Muscle layer of duodenum (tissue), 2 donors: Measurements from ENCODE around the gene INVS.
"Not testable (repeated sequence)": the region's sequence is repeated elsewhere in the genome, so short reads cannot be mapped to it uniquely, and the experiment has no call there.

Experiments used
- H3K27ac ChIP-seq: one replicate; pipeline ENCODE4 v1.7.0; 2013; ENCODE audit warnings: mild to moderate bottlenecking, low read length
- H3K27me3 ChIP-seq: one replicate; pipeline ENCODE4 v1.7.0; 2013; ENCODE audit warnings: low read depth, mild to moderate bottlenecking, control low read depth, low read length
- H3K36me3 ChIP-seq, 2 donors: one replicate each; pipeline ENCODE4 v1.7.0; 2013; ENCODE audit warnings: low read length in 2 of 2, control low read depth in 1 of 2, mild to moderate bottlenecking in 1 of 2; ENCODE audit not compliant: insufficient read depth in 2 of 2, control insufficient read depth in 1 of 2
- H3K4me1 ChIP-seq, 2 donors: one replicate each; pipeline ENCODE4 v1.7.0; 2013; ENCODE audit warnings: low read length in 2 of 2, mild to moderate bottlenecking in 2 of 2, control low read depth in 1 of 2, moderate library complexity in 1 of 2; ENCODE audit not compliant: insufficient read depth in 2 of 2, control insufficient read depth in 1 of 2
- H3K4me3 ChIP-seq, 2 donors: one replicate each; pipeline ENCODE4 v1.7.0; 2013; ENCODE audit warnings: low read length in 2 of 2, low read depth in 1 of 2, mild to moderate bottlenecking in 1 of 2
- H3K9me3 ChIP-seq, 2 donors: one replicate each; pipeline ENCODE4 v1.7.0; 2013; ENCODE audit warnings: low read length in 2 of 2, control low read depth in 1 of 2, mild to moderate bottlenecking in 1 of 2; ENCODE audit not compliant: control insufficient read depth in 1 of 2
- donor health status: healthy.

Gene INVS

GRCh38 chr9:100098887-100099721 lies at the start of gene INVS, which contains the start of gene ERP44:
Gene INVS, plus strand, starts transcription at chr9:100099243. Its CDS starts 5,279 bp downstream, at chr9:100104522.
Gene ERP44, minus strand, starts transcription at chr9:100099000. Its CDS starts 160 bp downstream, at chr9:100098840.
- peaks cover 2 to 7% of the 10 kb centered on the region in 2 donors for H3K36me3 ChIP-seq
- no peaks in the 10 kb centered on the region for H3K9me3 ChIP-seq
- peaks cover 9 to 23% of the 10 kb centered on the region in 2 donors for H3K4me1 ChIP-seq
- peak within 1 kb of the TSS; percentile 93 to 99 for H3K4me3 ChIP-seq
- H3K27ac ChIP-seq, result peak within 1 kb of the TSS; percentile 92
- no peaks in the 10 kb centered on the region for H3K27me3 ChIP-seq

GRCh38 chr9:100049551-100049950 lies 49.5 kb upstream of the INVS start:
- no peaks in the 10 kb centered on the region for H3K4me1 ChIP-seq
- H3K36me3 ChIP-seq, result peaks cover 12 to 17% of the 10 kb centered on the region in 2 donors
- no peak overlapping the region for H3K27ac ChIP-seq
- H3K4me3 ChIP-seq, result no peak overlapping the region
- no peaks in the 10 kb centered on the region for H3K27me3 ChIP-seq
- H3K9me3 ChIP-seq, result no peaks in the 10 kb centered on the region

GRCh38 chr9:100052375-100052774 lies 46.7 kb upstream of the INVS start:
- Histone ChIP-seq H3K36me3 (peaks cover 19 to 21% of the 10 kb centered on the region in 2 donors), H3K9me3 (no peaks in the 10 kb centered on the region), H3K27me3 (no peaks in the 10 kb centered on the region), H3K4me1 (no peaks in the 10 kb centered on the region), H3K27ac (no peak overlapping the region), H3K4me3 (no peak overlapping the region)

GRCh38 chr9:100056561-100056960 lies 42.5 kb upstream of the INVS start:
- H3K4me1 ChIP-seq, result no peaks in the 10 kb centered on the region
- no peak overlapping the region for H3K27ac ChIP-seq
- no peak overlapping the region for H3K4me3 ChIP-seq
- H3K27me3 ChIP-seq, result no peaks in the 10 kb centered on the region
- peaks cover 7 to 12% of the 10 kb centered on the region in 2 donors for H3K36me3 ChIP-seq
- H3K9me3 ChIP-seq, result no peaks in the 10 kb centered on the region

- Histone ChIP-seq H3K4me1 (no peaks in the 10 kb centered on the region), H3K9me3 (no peaks in the 10 kb centered on the region), H3K27me3 (no peaks in the 10 kb centered on the region), H3K36me3 (peaks cover 7 to 9% of the 10 kb centered on the region in 2 donors), H3K4me3 (no peak overlapping the region), H3K27ac (no peak overlapping the region)
Observed at GRCh38 chr9:100057624-100058023, 41.4 kb upstream of the INVS start.

GRCh38 chr9:100058699-100059579 lies 40.1 kb upstream of the INVS start:
- no peaks in the 10 kb centered on the region for H3K27me3 ChIP-seq
- H3K9me3 ChIP-seq, result no peaks in the 10 kb centered on the region
- H3K36me3 ChIP-seq, result peaks cover 7 to 9% of the 10 kb centered on the region in 2 donors
- no peak overlapping the region for H3K4me3 ChIP-seq
- no peak overlapping the region for H3K27ac ChIP-seq
- peaks cover 3 to 4% of the 10 kb centered on the region in 2 donors for H3K4me1 ChIP-seq

- H3K36me3 ChIP-seq, H3K4me1 ChIP-seq, H3K9me3 ChIP-seq, H3K27ac ChIP-seq, H3K27me3 ChIP-seq, H3K4me3 ChIP-seq: not testable (repeated sequence)
Observed at GRCh38 chr9:100062683-100063082, 36.4 kb upstream of the INVS start.

- H3K27ac ChIP-seq, result no peak overlapping the region
Observed at GRCh38 chr9:100063185-100063584, 35.9 kb upstream of the INVS start.

GRCh38 chr9:100064872-100065581 lies 34.0 kb upstream of the INVS start:
- Histone ChIP-seq H3K27ac (no peak overlapping the region), H3K36me3 (no peaks in the 10 kb centered on the region), H3K4me3 (no peak overlapping the region), H3K27me3 (no peaks in the 10 kb centered on the region), H3K9me3 (no peaks in the 10 kb centered on the region), H3K4me1 (peaks cover 4 to 8% of the 10 kb centered on the region in 2 donors)

More at GRCh38 chr9:100063185-100063584, 35.9 kb upstream of the INVS start:
- Histone ChIP-seq H3K9me3 (no peaks in the 10 kb centered on the region), H3K4me1 (peaks cover 4 to 8% of the 10 kb centered on the region in 2 donors), H3K36me3 (no peaks in the 10 kb centered on the region), H3K27me3 (no peaks in the 10 kb centered on the region), H3K4me3 (no peak overlapping the region)

- Histone ChIP-seq H3K9me3 (no peaks in the 10 kb centered on the region), H3K36me3 (no peaks in the 10 kb centered on the region), H3K4me3 (peak overlapping the region in 1 of 2 donors; percentile 4), H3K4me1 (peaks cover 4 to 8% of the 10 kb centered on the region in 2 donors), H3K27me3 (no peaks in the 10 kb centered on the region), H3K27ac (peak overlapping the region; percentile 24)
Observed at GRCh38 chr9:100066539-100066938, 32.5 kb upstream of the INVS start.

- H3K9me3 ChIP-seq, H3K27ac ChIP-seq, H3K27me3 ChIP-seq, H3K4me3 ChIP-seq, H3K36me3 ChIP-seq, H3K4me1 ChIP-seq: not testable (repeated sequence)
Observed at GRCh38 chr9:100067990-100068389, 31.1 kb upstream of the INVS start.
